A204.1 (cell line): ENCODE measurements around the gene SUPT6H.

Experiments used
- FAIRE-seq: peaks from 2 replicates; lab custom pipeline; 2012; peaks lifted over from hg19 to GRCh38; lab: Jason Lieb, UNC

Gene SUPT6H

DNA sequence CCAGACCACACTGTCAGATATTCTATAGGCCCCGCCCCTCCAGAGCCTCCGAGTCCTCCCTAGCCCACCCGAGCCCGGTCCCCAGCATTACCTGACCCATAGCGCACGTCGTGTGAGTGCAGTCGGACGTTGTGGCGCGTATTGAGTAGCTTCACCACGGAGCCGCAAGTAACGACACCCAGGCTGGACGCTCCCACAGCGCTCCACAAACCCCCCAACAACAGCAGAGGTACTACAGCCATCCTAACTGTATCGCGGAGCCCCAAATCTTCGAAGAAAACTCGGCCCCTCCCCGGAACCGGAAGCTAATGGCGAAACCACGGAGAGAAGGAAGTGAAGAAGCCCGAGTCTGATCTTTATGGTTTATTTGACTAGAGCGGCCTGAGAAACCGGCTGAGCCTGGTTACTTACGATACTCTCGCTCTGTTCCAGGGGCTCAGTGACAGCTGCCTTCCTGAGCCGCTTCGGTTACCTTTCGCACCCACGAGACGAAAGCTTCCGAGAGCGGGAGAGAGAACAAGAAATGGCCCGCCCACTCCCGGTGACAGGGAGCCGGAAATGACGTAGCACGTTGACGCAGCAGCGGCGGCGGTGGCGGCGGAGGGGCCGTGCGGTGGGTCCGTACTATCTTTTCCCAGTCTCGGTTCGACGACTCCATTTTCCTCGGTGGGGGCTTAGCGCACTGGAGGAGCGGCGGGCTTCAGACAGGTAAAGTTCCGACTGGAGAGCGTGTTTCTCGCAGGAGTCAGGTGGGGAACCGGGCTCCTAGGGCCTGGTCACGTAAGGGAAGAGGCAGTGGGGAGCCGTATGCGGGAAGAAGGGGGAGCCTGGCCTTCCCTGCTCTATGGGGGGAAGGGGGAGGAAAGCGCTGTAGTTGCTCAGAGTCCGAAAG lies at the start of gene SUPT6H, which contains the start of gene SDF2:
Gene SUPT6H, plus strand, starts transcription at position 571 of the 892 bp plus-strand sequence. CDS start 11,197 bp downstream, outside the sequence.
Gene SDF2, minus strand, starts transcription at position 272 of the 892 bp plus-strand sequence. Its CDS starts 30 bp downstream, at position 242.
- FAIRE-seq = no peak

DNA sequence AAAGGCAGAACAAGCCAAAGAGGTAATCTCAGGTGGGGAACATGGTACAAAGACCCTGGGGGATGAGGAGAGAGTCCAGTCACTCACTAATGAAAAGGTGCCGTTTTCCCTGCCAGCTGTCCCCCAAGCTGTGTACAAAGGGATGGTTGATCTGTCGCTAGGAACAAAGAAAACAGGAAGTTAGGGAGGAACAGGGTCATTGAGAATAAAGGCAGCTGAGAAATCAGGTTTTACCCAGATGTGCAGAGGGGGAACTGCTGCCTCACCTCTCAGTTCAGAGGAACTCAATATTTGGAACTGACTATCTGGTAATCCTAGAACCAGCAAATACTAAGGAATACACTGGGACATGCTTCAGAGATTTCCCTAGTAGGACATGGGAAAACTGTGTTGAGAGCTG lies 49.5 kb upstream of the SUPT6H start:
- FAIRE-seq = no peak

DNA sequence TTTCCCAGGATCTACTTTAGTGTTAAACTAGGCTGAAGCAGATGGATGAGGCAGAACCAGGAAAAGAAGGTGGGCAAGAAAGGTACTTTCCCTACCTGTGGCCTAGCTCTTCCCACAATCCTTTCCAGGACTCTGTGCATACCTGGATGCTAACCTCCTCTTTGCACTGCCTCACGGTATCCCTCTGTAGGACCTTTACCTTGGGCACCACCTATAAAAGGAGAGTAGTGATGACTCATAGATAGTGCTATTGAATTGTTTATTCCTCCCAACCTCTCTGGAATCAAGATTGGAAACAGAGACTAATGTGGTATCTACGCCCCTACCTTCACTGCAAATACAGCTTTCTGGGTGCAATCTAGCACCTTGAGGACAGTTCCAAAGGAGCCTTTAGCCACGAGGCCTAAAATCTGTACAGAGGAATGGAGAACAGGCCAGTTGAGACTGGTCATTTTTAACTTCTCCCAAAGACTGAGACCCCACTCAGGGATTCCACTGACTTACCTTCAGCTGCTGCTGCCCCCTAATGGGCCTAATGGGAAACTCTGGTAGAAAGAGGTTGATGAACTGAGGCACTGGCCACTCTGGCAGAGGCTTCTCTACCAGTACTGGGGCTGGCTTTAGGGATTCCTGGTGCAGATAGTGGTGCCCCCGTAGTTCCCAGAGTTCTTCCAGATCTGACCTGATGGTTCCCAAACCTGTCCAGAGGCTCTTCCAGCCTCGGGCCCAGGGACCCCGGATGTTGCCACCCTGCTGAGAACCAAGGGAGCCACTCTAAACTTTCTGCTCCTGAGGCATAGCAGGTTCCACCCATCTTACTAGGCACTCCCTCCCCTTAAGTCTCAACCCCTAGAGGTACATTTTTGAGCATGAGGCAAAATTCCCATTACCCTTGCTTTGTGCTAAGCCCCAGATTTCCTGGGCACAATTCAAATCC lies 48.8 kb upstream of the SUPT6H start:
- FAIRE-seq = no peak

DNA sequence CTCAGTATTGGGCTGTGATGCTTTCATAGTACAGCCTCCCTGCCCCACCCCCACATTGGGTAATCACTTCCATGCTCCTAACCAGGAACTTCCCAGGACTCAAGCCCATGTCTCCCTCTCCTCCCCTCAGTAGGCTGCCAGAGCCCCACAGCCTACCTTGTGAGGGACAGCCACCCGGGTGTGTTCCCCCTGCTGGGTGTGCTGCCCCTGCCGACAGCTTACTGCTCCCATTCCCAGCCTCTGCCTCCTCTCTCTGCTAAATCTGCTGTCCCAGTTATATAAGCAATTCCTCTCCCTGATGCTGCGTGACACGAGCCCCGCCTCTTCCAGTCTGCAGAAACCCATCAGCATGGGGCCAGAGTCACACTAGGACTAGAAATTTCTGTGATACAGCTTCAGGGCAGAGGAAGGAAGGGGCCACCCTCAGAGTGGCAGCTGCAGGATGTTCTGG lies 48.0 kb upstream of the SUPT6H start, which contains the start of gene RSKR:
Gene RSKR, minus strand, starts transcription at position 255 of the 451 bp plus-strand sequence. Its CDS starts 24 bp downstream, at position 231.
- no peak for FAIRE-seq

DNA sequence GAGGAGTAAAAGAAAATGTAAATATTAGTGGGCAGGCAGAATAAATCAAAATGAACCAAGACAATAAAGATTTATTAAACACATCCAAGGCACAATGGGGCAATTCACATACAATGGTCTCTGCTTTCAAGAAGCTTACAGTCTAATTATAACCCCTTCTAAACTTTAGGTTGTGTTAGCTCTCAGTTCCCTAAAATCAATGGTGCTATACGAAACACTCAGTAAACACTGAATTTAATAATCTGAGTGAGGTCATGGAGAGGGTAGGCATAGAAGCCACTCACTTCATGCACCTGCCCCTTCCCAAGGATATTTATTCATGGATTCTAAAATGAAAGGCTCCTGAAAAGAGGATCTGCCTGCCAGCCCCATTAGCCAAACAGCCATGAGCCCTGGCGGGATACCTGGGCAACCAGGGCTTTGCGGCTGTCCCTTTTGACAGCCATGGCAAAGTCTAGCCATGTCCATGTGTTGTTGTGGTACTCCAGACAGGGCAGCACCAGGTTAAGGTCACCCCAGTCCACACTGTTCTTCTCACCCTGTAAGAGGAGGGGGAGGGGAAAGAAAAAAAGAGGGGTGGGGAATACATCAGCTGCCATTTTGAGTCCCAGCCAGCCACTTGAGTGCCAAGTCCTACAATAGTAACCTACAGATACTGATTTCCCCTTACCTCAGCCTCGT lies 46.6 kb upstream of the SUPT6H start:
- no peak for FAIRE-seq

DNA sequence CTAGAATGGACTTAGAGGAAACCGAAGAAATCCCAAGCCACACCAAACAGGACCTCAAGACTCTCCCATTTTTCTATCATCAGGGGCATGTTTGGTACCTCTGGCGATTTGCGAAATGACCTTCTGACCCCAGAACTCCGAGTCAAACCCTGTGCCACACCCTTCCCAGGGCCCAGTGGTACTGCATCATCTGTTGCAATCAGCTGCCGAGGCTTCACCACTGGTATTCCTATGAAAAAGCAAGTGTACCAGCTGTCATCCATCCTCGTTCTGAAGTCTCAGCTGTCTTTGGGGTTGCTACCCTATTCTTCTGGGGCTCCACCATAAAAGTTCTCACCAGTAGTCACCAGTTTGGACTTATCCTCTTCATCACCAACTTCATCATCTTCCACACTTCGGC lies 45.7 kb upstream of the SUPT6H start:
- no peak for FAIRE-seq

DNA sequence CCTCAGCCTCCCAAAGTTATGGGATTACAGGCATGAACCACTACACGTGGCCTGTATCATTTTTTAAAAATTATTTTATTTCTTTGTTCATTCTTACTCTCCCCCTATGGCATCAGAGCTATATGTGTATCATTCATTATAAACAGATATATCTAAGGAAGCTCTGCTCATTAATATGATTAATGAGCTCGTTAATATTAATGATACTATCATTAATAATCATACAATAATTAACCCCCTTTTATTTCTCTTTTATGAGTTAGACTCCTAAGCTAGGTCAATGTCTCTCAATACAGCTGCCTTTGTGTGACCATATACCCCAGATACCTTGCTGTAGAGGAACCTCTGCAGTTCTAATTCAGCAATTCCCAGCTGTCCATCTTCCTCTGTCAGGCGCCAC lies 43.5 kb upstream of the SUPT6H start:
- FAIRE-seq = no peak

DNA sequence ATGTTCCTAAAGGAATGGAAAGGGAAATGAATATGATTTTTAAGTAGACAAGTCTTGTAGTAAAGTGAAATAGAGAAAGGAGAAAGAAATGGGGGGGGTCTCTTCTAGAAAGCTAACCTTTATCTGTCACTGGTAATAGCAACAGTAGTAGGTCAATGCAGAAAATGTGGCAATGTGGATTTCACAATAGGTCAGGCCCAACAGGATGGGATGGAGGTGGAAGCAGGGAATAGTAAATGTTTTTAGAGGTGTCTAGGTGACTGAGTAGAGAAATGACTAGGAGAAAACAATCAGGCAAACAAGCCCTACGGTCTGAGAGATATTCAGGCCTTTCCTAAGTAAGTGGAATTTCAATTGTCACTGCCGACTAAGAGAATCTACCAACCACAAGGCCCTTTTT lies 42.0 kb upstream of the SUPT6H start:
- FAIRE-seq = no peak

DNA sequence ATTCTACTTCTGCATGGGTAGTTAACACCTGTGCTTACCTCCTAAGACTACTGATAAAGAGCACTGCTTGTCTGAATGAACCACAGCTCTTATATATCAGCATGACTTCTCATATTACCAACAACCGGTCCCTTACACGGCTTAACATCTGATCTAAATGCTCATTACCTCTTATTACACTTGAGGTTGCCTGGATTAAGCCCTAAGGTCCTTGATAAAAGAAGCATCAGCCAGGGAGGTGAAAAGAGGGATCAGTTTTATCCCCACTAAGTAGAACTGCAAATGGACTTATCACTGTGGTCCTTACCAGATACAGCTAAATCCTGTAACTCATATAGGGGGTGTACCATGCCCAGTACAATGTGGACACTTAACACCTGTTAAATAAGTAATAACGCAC lies 39.8 kb upstream of the SUPT6H start:
- FAIRE-seq = no peak

DNA sequence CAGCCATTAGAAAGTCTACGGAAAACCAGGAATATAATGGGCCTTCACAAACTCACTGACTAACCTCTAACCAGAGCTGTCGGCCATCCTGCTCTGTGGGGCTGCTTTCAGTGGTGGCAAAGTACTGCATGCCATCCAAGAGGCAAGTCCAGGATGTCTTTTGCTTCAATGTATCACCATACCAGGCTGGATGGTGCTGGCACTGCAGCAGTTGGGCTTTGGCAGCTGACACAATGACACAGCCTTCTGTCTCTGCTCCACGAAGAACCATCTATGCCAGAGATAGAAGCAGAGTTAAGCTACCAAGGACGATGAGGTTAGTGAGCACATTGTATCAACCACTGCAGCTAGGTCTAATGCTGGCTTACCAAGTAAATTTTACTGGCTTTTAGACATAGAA lies 38.3 kb upstream of the SUPT6H start:
- no peak for FAIRE-seq

DNA sequence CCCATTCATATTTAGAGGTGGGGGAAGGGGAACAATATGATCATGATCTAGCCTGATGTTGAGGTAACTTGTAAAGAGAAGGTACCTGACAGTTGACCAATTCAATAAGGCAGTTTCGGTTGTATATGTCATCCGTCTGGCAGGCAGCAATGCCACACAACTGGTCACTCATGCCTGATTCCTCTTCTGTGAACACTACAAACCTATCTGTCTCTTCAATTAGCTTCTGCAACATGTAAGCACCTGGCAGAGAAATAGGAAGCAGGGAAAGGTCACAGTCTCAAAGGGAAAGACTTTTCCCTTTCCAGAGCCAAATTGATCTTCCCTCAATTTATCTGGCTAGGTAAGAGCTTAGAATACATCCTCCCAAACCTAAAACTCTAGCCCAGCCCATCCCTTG lies 37.9 kb upstream of the SUPT6H start:
- FAIRE-seq = no peak

DNA sequence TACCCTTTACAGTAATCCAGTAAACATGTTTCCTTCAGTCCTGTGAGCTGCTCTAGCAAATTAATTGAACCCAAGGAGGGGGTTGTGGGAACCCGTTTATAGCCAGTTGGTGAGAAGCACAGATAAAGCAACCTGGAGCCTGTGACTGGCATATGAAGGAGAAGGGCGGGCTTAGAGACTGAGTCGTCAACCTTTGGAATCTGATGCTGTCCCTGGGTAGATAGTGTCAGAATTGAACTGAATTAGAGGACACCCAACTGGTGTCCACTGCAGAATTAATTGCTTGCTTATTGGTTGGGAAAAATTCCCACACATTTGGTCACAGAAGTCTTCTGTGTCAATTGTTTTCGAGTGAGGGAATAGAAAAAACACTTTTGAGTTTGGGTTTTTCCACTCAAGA lies 35.2 kb upstream of the SUPT6H start:
- no peak for FAIRE-seq

DNA sequence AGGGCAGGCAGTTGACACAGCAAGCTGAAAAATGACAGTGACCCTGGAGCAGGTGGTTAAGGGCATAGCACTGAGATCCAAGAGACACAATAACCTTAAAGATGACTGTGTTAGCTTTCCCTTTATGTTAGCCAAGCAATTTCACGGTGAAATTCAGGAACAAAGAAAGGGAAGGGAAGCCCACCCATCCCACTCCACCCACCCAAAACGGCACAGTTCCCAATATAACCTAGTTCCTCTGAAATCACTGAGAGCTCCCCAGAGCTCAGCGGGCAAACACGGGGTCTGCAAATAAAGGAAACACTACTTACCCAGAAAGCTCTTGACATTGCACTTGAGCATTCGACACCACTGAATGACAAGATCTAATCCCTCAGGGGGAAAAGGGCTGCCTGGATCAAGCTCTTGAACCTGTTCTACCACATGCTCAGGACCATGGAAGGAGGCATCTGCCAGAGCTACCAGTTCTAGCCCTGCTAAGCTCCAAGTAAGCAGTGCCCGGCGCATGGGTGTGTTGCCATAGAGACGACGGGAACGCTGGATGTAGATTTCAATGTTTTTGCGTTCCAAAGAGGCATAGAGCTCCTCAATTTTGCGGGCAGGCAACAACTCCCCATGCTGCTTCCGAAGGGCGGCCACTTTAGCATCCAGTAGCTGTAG lies 27.7 kb upstream of the SUPT6H start:
- no peak for FAIRE-seq

DNA sequence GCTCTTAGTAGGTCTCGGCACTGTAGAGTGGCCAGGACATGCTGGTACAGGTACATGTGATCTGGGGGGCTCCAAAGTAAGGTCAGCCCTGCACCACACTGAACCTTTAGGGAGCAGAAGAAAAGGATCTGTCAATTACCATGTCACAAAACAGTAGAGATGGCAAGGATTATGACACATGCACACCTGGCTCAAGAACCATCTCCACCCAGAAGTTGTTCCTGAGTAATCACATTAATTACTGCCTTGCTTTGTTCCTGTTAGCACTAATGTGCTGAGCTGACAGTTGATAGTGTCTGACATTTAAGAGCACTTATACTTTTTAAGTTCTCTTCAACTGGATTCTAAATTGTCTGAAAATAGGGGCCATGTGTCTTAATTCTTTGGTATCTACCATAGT lies 26.5 kb upstream of the SUPT6H start:
- no peak for FAIRE-seq

DNA sequence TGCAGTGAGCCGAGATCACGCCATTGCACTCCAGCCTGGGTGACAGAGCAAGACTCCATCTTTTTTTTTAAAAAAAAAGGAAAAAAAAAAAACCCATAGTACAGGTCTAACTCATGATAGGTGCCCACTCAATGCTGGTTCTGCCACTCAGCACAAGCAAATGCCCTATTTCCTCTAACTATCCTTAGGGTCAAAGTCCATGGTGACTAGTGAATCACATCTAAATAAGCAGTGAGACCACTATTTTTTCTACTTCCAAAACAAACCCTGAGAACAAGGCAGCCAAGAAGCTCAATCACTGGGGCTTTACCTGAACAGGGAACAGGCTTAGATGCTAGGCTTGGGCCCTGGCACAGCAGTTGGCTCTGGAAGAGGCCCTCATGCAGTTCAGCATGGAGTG lies 20.4 kb upstream of the SUPT6H start:
- no peak for FAIRE-seq

DNA sequence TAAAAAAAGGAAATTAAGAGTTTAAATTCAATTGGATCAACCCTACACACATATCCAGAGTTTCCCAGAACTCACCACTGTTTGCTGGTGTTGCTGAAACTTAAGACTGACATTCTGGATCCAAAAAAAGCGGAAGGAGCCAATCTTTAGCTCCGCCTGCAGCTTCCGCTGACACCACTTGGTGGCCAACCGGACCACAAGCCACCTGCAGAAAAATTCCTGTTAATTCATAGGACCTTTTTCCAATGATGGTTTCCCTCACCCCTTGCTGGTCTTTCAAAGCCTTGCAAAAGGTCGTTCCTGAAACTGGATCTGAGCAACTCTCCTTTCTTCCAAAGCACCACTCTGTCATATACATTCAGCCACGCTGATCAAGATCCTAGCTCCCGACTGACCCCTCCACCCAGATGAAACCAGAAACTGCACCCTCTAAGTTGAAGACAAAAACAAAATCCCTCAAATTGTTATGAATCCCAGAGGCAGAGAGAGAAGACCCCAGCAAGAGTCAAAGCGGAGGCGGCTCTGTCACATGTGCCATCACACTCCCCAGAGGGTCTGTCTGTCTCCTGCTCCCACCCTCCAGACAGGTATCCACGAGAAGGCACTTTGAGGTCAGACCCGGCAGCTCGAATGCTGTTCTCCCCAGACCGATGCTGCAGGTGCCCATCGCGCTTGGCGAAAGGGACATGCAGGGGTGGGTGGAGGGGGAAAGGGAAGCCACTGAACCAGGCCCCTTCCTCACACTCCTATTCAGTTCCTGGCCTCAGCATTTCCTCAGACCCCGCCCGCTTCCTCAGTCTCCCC lies 17.8 kb upstream of the SUPT6H start:
- no peak for FAIRE-seq

DNA sequence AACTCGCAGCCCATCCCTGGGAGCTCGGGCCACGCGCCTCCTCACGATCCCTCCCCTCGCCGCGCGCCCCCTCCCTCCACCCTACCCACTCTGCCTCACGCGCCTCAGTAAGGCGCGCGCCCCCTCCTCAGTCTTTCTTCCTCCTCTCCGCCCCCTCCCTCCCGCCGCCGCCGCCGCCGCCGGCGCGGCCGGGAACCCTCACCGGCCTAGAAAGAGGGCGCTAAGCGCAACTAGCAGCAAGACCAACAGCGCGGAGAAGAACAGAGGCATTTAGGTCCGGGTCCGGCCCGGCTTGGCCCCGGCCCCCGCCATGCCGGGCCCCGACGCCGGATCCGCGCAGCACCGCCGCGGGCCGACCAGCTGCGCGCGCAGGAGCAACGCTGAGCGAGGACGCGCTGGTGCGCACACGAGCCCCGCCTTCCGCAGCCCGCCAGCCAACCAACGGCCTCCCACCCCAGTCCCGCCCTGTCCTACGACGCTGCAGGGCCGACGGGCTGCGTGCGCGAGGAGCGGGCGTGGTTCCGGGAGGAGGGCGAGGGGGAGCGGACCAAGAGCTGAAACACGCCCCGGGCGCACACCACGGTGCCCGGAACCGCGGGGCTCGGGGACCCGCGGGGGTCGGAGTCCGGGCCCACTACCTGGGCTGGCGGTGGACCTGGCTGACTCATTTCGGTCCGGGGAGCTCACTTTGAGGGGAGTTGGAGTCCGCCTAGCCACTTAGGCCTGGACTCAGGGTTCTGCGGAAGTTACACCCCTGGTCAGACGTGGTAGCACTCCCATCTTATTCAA lies 17.0 kb upstream of the SUPT6H start, which contains the start of gene BLTP2:
Gene BLTP2, minus strand, starts transcription at position 372 of the 789 bp plus-strand sequence. Its CDS starts 102 bp downstream, at position 270.
- FAIRE-seq = no peak

DNA sequence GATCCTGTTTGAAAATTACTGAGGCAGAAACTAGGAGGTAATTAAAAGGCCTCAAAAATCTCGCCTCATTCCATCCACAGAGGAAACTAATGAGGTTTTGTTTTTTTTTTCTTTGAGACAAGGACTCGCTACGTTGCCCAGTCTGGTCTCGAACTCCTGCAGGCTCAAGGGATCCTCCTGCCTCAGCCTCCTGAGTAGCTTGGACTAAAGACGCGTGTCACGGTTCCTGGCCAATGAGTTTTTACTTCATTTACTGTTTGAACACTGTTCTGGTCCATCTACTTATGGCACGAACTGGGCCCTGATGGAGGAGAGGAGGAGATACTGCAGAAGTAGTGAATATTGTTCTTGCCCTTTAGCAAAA lies 16.4 kb upstream of the SUPT6H start:
- no peak for FAIRE-seq

DNA sequence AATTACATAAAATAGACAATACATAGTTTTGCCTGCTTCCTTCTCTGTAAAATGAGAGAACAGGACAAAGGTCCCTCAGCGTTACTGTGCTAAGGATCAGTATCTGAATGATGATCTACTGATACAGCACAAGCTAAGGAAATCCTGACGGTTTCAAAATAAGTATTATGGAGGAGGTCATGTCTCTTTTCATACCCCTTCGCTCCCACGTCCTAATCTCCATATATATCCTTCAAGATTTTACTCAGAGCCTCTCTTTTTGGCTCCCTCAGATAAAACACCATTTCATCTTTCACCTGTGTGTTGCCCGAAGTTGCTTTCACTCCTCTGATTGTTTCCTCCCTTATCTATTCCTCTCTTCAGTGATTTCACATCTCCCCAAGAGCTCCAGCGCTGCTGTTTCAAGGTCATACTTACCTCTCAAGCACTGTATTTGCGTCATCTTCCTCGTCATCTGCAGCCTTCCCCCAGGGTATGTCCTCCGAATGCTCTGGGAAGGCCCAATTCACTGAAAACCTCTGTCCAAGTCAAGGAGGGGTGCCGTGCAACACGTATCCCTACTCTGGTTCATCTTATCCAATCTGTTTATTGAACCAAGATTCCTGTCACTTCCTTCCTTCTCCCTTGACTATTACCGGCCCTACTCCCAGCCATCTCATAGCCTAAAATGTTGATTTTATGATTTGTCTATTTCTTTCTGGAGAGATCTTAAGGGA lies 15.8 kb upstream of the SUPT6H start:
- no peak for FAIRE-seq
